T-helper 2 cell treated with Interferon-gamma antibody and Interleukin-4, amounts not matched to agents 100 ng/mL and 5 ng/mL, for 36 hours (primary cell): ENCODE measurements around the gene TERB1. TPM values are rescaled to one million over a fixed set of nuclear protein-coding genes. Genes with fewer than 3 reads are reported as not detected.

Source experiments
- intact Hi-C: fragments of 100-400 bp; cut with micrococcal nuclease; formaldehyde crosslinking; loops from one replicate; pipeline ENCODE4 v1.15.1; 2023
- total RNA-seq: library from RNA; stranded (reverse); gene quantifications from 2 replicates; pipeline ENCODE4 v1.2.3, GENCODE V29; 2022

The TERB1 gene, protein sequence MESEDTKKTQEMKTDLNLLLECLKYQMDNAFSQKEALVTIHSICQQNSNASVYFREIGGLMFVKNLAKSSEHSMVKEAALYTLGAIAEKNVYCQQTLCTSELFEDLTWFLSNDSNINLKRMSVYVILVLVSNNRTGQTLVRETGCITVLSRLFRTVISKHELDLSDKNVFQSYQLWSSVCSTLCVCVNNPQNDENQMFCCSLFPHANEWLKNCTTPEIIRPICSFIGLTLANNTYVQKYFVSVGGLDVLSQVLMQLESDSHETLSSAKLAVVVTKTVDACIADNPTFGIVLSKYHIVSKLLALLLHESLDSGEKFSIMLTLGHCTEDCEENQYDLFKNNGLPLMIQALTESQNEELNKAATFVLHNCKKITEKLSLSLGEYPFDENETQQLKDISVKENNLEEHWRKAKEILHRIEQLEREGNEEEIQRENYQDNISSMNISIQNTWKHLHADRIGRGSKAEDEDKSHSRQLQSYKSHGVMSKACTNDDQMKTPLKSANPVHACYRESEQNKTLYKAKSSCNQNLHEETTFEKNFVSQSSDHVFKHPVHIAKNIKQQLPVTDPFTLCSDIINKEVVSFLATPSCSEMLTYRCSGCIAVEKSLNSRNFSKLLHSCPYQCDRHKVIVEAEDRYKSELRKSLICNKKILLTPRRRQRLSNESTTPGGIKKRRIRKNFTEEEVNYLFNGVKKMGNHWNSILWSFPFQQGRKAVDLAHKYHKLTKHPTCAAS
- 0.11 and 0.25 TPM in 2 replicates for total RNA-seq

DNA sequence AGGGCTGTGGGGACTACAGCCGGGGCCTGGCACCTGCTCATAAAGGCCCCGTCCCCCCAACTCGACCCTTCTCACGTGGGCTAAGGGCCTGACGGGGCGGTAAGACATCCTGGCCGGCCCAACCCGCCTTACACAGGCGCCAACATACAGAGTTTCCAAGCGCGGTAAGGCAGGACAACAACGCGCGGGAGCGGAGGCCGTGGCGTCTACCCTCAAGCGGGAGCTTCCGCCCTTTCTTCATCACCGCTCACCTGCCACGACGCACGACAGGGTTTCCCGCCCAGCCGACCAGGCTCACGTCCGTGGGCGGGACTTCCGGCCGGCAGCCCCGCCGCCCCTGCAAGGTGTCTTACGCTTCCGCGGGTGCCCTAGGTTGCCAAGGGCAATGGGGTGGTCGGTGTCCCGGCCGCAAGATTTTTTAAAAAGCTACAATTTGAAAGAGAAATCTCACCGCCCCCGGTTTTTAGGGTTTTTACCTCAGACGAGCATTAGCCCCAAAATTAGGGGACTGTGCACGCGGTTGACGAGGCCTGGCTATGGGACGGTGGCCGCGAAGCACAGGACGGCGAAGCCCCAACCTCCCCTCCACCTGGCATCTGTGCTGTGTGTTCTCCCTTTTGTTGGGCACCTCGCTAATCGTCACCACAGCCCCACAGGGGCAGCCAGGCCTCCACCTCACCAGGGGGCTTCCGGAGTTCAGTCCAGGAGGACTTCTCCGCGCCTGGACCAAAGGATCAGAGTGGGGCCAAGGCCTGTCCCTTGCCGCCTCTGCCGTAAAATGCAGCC is at the start of gene TERB1:
TSS of gene TERB1 (minus strand) at position 265 of the 786 bp plus-strand sequence. CDS start 4,786 bp downstream, outside the sequence.
- intact Hi-C loops, result no loop called here

DNA sequence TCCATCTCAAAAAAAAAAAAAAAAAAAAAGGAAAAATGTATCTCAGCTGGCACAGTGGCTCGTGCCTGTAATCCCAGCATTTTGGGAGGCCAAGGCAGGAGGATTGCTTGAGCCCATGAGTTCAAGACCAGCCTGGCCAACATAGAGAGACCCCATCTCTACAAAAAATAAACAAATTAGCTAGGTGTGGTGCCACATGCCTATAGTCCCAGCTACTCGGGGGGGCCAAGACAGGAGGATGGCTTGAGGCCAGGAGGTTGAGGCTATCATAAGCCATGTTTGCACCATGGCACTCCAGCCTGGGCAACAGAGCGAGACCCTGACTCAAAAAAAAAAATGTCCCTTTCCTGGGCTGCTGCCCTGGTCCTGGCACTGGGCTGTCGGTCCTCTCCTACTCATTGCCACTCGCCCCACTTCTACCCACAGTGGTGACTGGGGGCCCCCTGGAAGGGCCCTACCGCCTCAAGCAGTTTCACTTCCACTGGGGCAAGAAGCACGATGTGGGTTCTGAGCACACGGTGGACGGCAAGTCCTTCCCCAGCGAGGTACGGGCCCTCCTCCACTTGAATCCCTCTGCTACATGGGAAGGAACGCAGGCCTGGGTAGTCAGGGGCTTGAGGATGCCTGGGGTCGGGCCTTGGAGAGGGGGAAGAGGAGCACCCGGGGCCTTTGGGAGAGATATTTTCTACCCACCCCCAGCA is 48.9 kb upstream of the TERB1 start:
- intact Hi-C loops, result no loop called here

DNA sequence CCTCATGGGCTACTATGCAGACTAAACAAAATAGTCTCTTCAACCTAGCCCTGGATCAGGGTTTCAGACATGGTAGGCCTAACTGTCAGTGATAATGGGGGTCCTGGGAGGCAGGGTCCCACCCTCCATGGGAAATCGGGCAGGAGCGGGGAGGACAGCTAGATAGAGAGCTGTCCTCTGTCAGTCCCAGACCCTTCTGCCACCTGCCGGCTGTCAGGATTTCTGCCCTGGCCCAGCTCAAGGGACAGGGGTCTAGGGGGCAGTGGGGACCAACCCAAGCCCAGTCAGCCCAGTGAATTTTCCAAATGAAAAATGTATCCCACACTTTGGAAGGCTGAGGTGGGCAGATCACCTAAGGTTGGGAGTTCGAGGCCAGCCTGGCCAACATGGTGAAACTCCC is 48.2 kb upstream of the TERB1 start:
- intact Hi-C loops, result no loop called here

DNA sequence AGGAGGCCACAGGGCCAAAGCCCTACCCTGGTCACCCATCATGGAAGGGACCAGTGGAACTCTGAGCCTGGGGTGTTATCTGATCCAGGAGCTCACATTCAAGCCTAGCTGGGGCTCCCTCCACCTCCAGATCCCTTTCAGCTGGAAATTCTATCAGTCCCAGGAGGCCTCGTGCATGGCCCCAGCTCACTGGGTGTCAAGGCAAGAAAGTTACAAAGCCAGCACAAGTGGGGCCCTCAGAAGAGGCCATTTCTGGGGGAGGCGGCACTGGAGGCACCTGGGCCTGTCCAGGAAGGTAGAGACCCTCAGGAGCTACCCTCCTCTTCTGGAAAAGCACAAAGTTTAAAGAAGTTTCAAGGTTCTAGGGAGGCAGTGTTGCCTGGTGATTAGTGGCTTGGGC is 47.6 kb upstream of the TERB1 start:
- intact Hi-C loops, result no loop called here

DNA sequence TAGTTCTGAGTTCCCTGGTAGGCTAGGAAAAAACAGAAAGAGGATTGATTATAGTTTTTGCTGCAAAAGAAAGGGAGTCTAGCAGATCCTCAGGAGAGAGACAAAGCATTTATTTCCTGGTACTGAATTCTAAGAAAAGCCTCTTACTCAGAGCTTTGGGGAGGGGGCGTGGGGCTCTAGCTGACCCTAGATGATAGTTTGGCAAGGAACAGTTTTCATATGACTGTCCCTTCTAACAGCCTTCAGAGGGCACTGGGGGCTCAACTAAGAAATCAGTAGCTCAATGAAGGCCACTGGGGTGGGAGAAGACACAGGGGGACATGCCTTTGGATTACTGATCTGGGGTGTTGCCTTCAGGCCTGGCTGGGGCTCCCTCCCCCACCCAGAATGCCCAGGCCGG is 46.8 kb upstream of the TERB1 start:
- intact Hi-C loops, result no loop called here

DNA sequence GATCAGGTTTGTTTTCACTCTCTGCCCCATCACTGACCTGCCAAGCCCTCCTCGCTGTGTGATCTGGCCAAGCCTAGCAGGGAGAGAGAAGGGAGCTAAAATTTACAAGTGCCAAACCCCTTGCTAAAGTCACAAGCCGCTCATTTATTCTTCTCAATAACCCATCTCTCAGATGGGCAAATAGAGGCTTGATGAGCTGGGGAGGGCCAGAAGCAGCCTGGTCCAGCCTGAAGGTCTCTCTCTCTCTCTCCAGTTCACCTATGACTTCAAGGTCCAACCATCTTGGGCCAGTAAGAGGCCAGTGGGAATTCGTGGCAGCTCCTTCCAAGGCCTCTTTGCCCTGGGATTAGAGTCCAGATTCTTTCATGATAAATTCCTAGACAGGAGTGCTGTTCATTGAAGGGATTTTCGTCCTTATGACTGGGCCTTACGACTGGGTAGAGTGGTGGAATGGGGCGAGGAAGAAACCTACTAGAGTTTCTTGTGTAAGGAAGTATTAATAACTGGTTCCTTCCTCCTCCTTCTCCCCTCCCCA is 46.2 kb upstream of the TERB1 start:
- intact Hi-C loops, result no loop called here

DNA sequence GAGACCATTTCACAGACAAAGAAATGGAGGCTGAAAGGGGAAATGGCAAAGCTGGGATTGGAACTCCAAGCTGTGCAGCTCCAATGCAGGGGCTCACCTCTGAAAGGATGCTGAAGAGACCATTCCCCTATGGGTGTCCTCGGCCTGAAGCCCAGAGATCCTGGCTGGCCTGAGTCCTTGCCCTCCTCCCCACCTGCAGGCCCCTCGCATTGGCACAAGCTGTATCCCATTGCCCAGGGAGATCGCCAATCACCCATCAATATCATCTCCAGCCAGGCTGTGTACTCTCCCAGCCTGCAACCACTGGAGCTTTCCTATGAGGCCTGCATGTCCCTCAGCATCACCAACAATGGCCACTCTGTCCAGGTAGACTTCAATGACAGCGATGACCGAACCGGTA is 45.4 kb upstream of the TERB1 start:
- intact Hi-C loops, result no loop called here

DNA sequence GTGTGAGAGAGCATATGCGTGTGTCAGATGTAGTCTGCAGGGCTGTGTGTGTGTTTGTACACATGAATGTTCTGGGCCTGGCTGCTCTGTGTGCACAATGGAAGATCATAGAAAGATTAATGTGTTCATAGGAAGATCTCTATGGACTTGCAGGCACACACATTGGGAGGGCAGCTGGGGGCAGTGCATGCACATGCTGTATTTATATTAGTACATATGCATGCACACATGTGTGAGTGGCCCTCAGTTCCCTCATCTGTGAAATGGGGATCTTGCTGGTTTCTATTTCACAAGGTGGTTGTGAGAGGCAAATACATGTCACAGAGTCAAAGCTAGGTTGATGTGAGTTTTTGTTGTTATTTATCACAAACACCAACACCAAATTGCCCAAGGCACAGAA is 44.9 kb upstream of the TERB1 start:
- intact Hi-C loops, result no loop called here

DNA sequence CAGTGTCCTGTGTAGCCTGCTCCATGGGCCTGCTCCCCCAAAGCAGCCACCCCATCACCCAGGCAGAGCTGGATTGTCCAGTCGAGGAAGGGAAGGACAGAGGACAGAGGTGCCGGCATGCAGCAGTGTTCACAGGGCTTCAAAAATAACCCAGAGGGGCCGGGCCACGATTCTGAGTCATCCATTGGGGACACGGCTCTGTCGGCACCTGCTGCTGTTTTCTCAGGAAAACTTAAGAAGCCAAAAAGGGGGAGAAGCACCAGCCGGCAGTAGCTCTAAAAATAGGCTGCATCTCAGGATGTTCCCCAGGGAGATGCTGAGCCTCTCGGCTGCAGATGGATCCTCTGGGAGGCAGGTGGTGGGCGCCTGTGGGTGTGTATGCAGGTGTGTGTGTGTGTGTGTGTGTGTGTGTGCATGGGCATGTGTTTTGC is 44.4 kb upstream of the TERB1 start:
- intact Hi-C loops, result no loop called here

DNA sequence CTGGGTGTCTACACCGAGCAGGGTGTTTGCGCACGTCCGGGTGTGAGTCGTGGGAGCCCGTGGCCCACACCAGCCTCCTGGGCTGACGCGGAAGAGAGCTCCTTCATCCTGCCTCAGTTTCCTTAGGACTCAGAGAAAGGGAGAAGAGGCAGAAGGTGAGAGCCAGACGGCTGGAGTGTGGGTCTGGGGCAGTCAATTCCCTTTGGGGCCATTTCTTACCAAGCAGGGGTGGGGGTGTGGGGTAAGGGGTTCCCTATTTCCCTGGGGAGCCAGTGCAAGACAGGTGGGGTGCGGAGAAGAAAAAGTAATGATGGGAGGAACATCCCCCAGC is 43.7 kb upstream of the TERB1 start:
- intact Hi-C loops, result no loop called here

DNA sequence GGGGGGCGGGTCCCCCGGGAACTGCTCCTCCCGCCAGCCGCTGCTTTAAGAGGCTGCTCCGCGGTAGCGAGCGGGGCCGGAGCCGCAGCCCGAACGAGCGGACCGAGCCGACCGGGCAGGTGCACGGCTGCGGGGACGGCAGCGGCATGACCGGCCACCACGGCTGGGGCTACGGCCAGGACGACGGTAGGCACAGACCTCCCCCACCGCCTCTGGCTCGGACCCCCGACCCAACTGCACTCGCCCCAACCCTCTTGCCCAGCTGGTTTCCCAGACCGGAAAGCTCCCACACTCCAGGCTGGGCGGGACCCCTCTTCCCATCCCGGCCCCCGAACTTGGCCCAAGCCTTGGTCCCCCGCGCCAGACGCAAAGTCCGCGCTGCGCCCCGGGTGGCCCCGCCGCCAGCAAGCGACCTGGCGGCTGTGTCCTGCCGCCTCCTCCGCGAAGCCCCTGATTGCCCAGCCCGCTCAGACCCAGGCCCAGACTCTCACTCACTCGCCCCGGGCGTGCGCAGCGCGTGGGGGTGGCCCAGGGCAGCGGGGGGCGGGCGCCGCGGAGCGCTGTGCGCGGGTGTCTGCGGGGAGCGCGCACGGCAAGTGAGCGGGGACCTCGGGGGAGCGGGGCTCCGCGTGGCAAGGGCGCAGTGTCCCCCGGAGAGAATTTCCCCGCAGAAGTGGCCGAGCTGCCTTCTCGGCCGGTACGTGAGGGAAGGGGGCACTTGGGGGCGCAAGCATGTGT is 43.1 kb upstream of the TERB1 start, which contains the start of gene CA7:
TSS of gene CA7 (plus strand) at position 73 of the 738 bp plus-strand sequence. CDS start at position 147, 74 bp downstream.
- intact Hi-C loops, result no loop called here

DNA sequence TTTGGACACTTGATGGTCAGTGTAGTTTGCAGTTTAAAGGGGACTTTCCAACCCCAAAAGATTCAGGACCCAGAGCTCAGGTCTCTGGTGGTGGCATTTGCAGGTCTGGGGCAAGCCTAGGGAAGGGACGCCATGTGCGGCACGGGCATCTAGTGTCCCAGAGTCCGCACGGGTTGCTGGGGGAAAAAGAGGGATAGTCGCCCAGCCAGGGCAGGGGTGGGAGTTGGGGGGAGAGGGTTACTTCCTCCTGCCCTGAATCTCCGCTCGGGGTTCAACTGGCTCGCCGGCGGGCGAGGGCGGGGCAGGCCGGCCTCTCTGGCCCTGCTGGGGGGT is 42.6 kb upstream of the TERB1 start:
- intact Hi-C loops, result no loop called here

DNA sequence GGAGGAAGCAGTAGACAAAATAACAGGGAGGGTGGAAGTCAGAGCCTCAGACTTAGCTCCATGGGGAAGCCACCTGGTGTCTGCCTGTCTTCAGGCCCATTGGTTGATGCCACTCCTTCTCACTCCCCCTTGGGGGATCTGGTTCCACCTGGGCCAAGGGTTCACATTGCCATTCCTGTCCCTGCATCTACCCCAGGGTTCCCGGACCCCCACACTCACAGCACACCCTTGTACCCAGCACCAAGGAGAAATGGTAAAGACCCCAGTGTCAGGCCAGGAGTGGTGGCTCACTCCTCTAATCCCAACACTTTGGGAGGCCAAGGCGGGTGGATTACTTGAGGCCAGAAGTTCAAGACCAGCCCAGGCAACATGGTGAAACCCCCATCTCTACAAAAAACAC is 41.8 kb upstream of the TERB1 start:
- intact Hi-C loops, result no loop called here

DNA sequence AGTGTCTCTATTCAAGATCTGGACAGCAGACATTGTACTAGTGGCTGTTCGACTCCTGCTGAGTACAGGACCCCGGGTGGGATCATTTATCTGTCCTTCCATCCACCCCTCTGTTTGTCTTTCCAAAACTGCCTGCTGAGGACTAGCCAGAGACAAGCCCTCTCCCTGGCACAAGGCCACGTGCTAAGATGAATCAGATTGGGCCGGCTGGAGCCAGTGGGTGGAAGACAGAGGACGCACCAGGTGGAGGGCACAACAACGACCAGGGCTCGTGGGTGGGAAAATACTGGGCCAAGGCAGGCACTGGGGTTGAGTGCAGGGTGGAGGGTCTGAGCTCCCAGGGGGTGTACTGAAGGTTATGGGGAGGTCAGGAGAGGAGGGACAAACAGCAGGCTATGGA is 41.4 kb upstream of the TERB1 start:
- intact Hi-C loops, result no loop called here

DNA sequence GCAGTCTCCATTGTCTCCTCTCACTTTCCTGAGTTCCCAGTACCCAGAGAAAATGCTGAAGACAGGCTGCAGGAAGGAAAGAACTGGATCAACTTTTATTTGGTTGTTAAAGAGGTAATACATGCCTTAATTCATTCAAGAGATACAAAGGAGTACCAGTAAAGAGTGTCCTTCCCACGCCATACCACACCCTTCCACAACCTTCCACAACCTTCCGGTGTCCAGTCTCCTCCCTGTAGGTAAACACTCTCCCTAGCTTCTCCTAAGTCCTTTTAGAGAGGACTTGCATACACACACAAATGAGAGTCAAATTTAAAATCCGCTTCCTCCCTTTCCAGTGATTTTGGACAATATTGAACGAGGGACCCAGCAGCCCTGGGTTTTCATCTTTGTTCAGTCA is 40.0 kb upstream of the TERB1 start:
- intact Hi-C loops, result no loop called here

DNA sequence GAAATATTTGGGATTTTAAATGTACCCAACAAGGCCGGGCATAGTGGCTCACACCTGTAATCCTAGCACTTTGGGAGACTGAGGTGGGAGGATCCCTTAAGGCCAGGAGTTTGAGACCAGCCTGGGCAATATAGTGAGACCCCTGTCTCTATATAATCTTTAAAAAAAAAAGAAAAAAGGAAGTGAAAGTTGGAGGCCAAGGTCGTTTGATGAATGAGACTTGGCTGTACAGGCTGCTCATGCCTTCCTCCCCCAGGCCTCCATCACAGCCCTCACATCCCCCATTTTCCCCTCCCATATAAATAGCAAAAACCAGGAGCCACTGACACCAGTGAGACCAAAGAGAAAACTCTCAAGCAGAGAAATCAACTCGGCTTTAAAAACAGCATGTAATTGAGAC is 39.5 kb upstream of the TERB1 start:
- intact Hi-C loops, result no loop called here

DNA sequence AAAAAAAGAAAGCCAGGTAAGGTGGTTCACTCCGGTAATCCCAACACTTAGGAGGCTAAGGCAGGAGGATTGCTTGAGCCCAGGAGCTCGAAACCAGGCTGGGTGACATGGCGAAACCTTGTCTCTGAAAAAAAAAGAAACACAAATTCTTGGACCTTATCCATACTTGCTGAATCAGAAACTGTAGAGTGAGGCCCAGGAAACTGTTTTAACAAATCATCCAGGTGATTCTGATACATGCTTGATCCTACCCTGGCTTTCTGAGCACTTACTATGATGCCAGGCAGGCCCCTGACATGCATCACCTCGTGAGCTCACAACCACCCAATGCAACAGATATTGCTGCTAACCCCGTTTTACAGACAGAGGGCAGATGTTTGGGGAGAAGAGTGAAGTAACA is 33.4 kb upstream of the TERB1 start:
- intact Hi-C loops, result no loop called here

DNA sequence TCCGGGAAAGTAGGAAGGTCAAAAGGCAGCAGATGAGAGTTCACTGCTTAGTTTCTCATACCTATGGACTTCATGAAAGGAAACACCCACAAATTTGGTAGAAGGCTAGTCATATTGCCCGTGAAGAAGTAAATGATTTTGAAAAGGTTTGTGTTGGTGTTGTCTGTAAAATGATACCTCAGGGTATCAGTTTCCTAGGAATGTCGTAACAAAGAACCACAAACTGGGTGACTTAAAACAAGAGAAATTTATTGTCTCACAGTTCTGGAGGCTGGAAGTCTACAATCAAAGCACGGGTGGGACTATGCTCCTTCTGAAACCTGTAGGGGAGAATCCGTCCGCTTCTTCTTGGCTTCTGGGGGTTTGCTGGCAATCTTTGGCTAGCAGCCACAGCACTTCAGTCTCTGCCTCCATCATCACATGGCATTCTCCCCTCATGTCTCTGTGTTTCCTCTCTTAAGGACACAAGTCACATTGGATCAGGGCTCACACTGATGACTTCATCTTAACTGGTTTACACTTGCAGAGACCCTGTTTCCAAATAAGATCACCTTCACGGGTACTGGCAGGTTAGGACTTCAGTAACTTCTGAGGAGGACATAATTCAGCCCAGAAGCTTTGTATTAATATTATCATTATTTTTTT is 31.4 kb upstream of the TERB1 start:
- intact Hi-C loops, result no loop called here

DNA sequence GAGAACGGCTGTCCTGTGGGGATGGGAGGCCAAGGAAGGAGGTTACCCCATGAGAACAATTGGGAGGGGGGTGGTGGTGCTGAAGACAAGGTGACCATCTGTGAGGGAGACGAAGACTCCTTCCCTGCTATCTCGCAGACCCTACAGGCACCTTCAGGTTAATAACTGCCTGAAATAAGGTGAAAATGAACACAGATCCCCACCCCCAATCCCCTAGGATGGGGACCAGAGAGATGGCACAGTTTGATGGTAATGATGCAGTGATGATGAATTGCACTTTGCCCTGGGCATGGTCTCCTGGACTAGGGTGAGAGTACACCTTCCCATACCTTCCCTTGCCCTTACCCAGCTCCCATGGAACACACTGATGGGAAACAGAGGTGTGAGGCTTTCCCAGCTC is 30.8 kb upstream of the TERB1 start:
- intact Hi-C loops, result no loop called here
